Measurements from ENCODE around the gene DIP2C.

GRCh38 chr10:673492-673891 is 16.0 kb downstream of the DIP2C start:
- TF ChIP-seq CTCF (IDR thresholded peaks at IDR 0.05): no peak
- TF ChIP-seq EZH2phosphoT487 (IDR thresholded peaks at IDR 0.05): no peak

All from neural progenitor cell (in vitro differentiated cells).